WTC11 (cell line): ENCODE results near the gene ANKRD28. TPM values are rescaled to one million over a fixed set of nuclear protein-coding genes. Genes with fewer than 3 reads are reported as not detected.

Experiments used
- ATAC-seq: fragments of 200-7000 bp; cut with Tn5 transposase; 2 replicates; pipeline ENCODE4 v1.10.0; 2021; ENCODE audit warnings: mild to moderate bottlenecking, moderate library complexity
- CTCF ChIA-PET: fragments of 300-600 bp; sonication (Branson Sonifier 250); formaldehyde crosslinking; loops from one replicate; lab custom pipeline; 2021; ENCODE audit warnings: antibody characterized with exemption; lab: Charles Lee
- POLR2A ChIA-PET: fragments of 350-600 bp; sonication (Branson Sonifier 250); formaldehyde crosslinking; loops from one replicate; lab custom pipeline; 2021; ENCODE audit warnings: antibody characterized with exemption; lab: Charles Lee
- DNase-seq: peaks from one replicate; pipeline ENCODE4 v3.0.0; 2021; ENCODE audit warnings: low spot score
- H3K27ac Mint-ChIP-seq: 2 replicates; pipeline ENCODE4 v1.8.0; 2021; ENCODE audit warnings: mixed read lengths
- H3K27me3 Mint-ChIP-seq: 2 replicates; pipeline ENCODE4 v1.8.0; 2021; ENCODE audit warnings: low read depth, mild to moderate bottlenecking, moderate library complexity, mixed read lengths
- H3K36me3 Mint-ChIP-seq: 2 replicates; pipeline ENCODE4 v1.8.0; 2021; ENCODE audit warnings: mixed read lengths
- H3K4me1 Mint-ChIP-seq: 2 replicates; pipeline ENCODE4 v1.8.0; 2022; ENCODE audit warnings: mixed read lengths
- H3K4me3 Mint-ChIP-seq: 2 replicates; pipeline ENCODE4 v1.8.0; 2021; ENCODE audit warnings: mild to moderate bottlenecking, moderate library complexity, mixed read lengths
- H3K9me3 Mint-ChIP-seq: 2 replicates; pipeline ENCODE4 v1.8.0; 2021; ENCODE audit warnings: mixed read lengths
- ATF1 ChIP-seq: sonication (generic); formaldehyde crosslinking; IDR thresholded peaks from 2 replicates; pipeline ENCODE4 v1.8.1; 2023; ENCODE audit warnings: mild to moderate bottlenecking, moderate library complexity, missing genetic modification reagents
- NR1H2 ChIP-seq: sonication (generic); formaldehyde crosslinking; IDR thresholded peaks from 2 replicates; pipeline ENCODE4 v1.9.0; 2021; ENCODE audit warnings: mild to moderate bottlenecking, moderate library complexity, missing genetic modification reagents
- total RNA-seq: library from RNA; stranded (reverse); gene quantifications from 3 replicates; pipeline ENCODE4 v1.2.3, GENCODE V29; 2021
- TF ChIP-seq, protein P1 (sequence below): fragments of 250-450 bp; sonication (Bioruptor Pico); conservative IDR thresholded peaks from 2 replicates; pipeline ENCODE4 v1.9.0; 2021; ENCODE audit warnings: mild to moderate bottlenecking
- TF ChIP-seq, protein P2 (sequence below): sonication (generic); formaldehyde crosslinking; conservative IDR thresholded peaks from 2 replicates; pipeline ENCODE4 v1.8.1; 2022; ENCODE audit warnings: mild to moderate bottlenecking, missing genetic modification reagents
- TF ChIP-seq, protein P3 (sequence below): sonication (generic); formaldehyde crosslinking; IDR thresholded peaks from 2 replicates; pipeline ENCODE4 v1.8.0; 2022; ENCODE audit warnings: mild to moderate bottlenecking, missing genetic modification reagents
- TF ChIP-seq, protein P4 (sequence below): fragments of 250-450 bp; sonication (Bioruptor Pico); IDR thresholded peaks from 2 replicates; pipeline ENCODE4 v1.8.0; 2021; ENCODE audit warnings: mild to moderate bottlenecking
- TF ChIP-seq, protein P5 (sequence below): sonication (generic); formaldehyde crosslinking; IDR thresholded peaks from 2 replicates; pipeline ENCODE4 v1.8.1; 2022; ENCODE audit warnings: low read depth, missing genetic modification reagents, borderline replicate concordance
- TF ChIP-seq, protein P6 (sequence below): fragments of 250-450 bp; sonication (Bioruptor Pico); IDR thresholded peaks from 2 replicates; pipeline ENCODE4 v1.9.0; 2021; ENCODE audit warnings: moderate library complexity, mild to moderate bottlenecking, inconsistent platforms, borderline replicate concordance
- TF ChIP-seq, protein P7 (sequence below): sonication (generic); formaldehyde crosslinking; IDR thresholded peaks from 2 replicates; pipeline ENCODE4 v1.8.1; 2023; ENCODE audit warnings: mild to moderate bottlenecking, missing genetic modification reagents, moderate library complexity
- TF ChIP-seq, protein P8 (sequence below): sonication (generic); formaldehyde crosslinking; IDR thresholded peaks from 2 replicates; pipeline ENCODE4 v1.8.0; 2022; ENCODE audit warnings: mild to moderate bottlenecking, missing genetic modification reagents
- TF ChIP-seq, protein P9 (sequence below): sonication (generic); formaldehyde crosslinking; IDR thresholded peaks from 2 replicates; pipeline ENCODE4 v1.8.0; 2023; ENCODE audit warnings: mild to moderate bottlenecking, missing genetic modification reagents
- TF ChIP-seq, protein P10 (sequence below): sonication (generic); formaldehyde crosslinking; IDR thresholded peaks from 2 replicates; pipeline ENCODE4 v1.8.1; 2023; ENCODE audit warnings: mild to moderate bottlenecking, moderate library complexity, missing genetic modification reagents

The ANKRD28 gene
- total RNA-seq, 1 experiment from 2014 or later = 51.6 TPM

DNA sequence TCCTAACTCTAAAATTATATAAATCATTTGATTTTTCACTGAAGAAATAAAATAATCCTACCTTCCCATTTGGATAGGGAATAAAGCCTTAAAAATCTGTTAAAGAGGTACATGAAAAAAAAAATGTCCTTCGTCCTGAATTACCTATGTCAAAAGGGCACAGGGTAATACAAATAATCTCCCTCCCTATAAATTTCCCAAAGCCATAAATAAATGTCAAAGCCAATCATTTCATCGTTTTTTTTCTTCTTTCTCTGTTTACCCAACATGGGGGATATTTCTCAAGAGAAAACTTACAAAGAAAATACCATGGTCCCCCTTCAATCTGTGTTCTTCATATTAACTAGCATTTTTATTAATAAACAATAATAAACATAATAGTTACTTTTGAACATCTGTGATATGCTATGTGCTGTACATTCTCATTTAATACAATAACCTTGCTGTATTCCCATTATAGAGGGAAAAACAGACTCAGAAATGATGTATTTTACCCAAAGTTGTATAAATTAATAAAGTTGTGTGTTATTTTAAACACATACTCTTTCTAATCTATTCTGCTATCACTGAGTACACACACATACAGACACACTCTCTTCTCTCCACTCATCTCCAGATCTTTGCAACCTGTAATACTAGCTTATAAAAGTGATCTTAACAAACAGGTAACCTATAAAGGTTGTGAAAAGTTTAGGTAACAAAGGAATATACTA lies 910 bp upstream of the ANKRD28 start:
- no peaks in the 10 kb centered on the region for H3K27me3 Mint-ChIP-seq

More for the DNA sequence above, 910 bp upstream of the ANKRD28 start:
- POLR2A ChIA-PET = no interaction called here
- no peak overlapping the region for H3K4me3 Mint-ChIP-seq
- H3K9me3 Mint-ChIP-seq = no peaks in the 10 kb centered on the region
- CTCF ChIA-PET = interaction anchor here (1.4 to 2.4 kb wide), 2 partner anchors 10 to 11 kb away, joined by 3 to 6 read pairs; no protein-coding TSS in a partner anchor
- no peak for ATAC-seq
- no peak for TF ChIP-seq ATF1 (CRISPR knock-in tag)
- no peak for TF ChIP-seq NR1H2 (CRISPR knock-in tag)
- TF ChIP-seq, protein P1, sequence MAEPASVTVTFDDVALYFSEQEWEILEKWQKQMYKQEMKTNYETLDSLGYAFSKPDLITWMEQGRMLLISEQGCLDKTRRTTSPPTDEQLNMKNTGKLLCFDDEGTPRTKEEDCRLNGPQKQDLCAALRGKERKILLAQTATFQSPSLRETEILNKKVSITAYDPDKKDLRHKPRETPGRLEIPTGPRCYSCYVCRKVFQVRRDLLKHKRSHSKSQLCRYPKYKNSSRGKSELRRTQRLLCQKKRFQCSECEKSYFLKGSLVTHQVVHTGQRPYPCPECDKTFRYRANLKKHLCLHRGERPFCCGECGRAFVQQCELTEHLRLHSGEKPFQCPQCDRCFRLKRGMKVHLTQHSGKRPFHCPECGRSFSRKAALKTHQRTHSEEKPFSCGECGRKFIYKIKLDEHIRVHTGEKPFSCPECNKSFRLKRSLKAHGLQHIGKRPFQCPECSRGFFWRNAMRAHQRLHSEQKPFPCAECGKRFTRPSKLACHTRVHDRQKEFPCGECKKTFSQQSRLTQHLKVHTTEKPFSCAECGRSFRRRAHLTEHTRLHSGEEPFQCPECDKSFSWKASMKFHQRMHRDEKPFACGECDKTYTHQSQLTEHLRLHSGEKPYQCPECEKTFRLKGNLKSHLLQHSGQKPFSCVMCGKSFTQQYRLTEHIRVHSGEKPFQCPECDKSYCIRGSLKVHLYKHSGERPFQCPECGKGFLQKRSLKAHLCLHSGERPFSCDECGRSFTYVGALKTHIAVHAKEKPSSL = no peak
- TF ChIP-seq, protein P2, sequence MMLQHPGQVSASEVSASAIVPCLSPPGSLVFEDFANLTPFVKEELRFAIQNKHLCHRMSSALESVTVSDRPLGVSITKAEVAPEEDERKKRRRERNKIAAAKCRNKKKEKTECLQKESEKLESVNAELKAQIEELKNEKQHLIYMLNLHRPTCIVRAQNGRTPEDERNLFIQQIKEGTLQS (CRISPR knock-in tag) = no peak
- TF ChIP-seq, protein P3, sequence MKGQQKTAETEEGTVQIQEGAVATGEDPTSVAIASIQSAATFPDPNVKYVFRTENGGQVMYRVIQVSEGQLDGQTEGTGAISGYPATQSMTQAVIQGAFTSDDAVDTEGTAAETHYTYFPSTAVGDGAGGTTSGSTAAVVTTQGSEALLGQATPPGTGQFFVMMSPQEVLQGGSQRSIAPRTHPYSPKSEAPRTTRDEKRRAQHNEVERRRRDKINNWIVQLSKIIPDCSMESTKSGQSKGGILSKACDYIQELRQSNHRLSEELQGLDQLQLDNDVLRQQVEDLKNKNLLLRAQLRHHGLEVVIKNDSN = no peak
- TF ChIP-seq, protein P4, sequence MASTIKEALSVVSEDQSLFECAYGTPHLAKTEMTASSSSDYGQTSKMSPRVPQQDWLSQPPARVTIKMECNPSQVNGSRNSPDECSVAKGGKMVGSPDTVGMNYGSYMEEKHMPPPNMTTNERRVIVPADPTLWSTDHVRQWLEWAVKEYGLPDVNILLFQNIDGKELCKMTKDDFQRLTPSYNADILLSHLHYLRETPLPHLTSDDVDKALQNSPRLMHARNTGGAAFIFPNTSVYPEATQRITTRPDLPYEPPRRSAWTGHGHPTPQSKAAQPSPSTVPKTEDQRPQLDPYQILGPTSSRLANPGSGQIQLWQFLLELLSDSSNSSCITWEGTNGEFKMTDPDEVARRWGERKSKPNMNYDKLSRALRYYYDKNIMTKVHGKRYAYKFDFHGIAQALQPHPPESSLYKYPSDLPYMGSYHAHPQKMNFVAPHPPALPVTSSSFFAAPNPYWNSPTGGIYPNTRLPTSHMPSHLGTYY (CRISPR knock-in tag) = no peak
- TF ChIP-seq, protein P5, sequence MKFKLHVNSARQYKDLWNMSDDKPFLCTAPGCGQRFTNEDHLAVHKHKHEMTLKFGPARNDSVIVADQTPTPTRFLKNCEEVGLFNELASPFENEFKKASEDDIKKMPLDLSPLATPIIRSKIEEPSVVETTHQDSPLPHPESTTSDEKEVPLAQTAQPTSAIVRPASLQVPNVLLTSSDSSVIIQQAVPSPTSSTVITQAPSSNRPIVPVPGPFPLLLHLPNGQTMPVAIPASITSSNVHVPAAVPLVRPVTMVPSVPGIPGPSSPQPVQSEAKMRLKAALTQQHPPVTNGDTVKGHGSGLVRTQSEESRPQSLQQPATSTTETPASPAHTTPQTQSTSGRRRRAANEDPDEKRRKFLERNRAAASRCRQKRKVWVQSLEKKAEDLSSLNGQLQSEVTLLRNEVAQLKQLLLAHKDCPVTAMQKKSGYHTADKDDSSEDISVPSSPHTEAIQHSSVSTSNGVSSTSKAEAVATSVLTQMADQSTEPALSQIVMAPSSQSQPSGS (CRISPR knock-in tag) = no peak
- TF ChIP-seq, protein P6, sequence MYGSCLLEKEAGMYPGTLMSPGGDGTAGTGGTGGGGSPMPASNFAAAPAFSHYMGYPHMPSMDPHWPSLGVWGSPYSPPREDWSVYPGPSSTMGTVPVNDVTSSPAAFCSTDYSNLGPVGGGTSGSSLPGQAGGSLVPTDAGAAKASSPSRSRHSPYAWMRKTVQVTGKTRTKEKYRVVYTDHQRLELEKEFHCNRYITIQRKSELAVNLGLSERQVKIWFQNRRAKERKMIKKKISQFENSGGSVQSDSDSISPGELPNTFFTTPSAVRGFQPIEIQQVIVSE = no peak
- TF ChIP-seq, protein P7, sequence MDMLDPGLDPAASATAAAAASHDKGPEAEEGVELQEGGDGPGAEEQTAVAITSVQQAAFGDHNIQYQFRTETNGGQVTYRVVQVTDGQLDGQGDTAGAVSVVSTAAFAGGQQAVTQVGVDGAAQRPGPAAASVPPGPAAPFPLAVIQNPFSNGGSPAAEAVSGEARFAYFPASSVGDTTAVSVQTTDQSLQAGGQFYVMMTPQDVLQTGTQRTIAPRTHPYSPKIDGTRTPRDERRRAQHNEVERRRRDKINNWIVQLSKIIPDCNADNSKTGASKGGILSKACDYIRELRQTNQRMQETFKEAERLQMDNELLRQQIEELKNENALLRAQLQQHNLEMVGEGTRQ (CRISPR knock-in tag) = no peak
- TF ChIP-seq, protein P8, sequence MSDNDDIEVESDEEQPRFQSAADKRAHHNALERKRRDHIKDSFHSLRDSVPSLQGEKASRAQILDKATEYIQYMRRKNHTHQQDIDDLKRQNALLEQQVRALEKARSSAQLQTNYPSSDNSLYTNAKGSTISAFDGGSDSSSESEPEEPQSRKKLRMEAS (CRISPR knock-in tag) = no peak
- TF ChIP-seq, protein P9, sequence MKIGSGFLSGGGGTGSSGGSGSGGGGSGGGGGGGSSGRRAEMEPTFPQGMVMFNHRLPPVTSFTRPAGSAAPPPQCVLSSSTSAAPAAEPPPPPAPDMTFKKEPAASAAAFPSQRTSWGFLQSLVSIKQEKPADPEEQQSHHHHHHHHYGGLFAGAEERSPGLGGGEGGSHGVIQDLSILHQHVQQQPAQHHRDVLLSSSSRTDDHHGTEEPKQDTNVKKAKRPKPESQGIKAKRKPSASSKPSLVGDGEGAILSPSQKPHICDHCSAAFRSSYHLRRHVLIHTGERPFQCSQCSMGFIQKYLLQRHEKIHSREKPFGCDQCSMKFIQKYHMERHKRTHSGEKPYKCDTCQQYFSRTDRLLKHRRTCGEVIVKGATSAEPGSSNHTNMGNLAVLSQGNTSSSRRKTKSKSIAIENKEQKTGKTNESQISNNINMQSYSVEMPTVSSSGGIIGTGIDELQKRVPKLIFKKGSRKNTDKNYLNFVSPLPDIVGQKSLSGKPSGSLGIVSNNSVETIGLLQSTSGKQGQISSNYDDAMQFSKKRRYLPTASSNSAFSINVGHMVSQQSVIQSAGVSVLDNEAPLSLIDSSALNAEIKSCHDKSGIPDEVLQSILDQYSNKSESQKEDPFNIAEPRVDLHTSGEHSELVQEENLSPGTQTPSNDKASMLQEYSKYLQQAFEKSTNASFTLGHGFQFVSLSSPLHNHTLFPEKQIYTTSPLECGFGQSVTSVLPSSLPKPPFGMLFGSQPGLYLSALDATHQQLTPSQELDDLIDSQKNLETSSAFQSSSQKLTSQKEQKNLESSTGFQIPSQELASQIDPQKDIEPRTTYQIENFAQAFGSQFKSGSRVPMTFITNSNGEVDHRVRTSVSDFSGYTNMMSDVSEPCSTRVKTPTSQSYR (CRISPR knock-in tag) = no peak
- TF ChIP-seq, protein P10, sequence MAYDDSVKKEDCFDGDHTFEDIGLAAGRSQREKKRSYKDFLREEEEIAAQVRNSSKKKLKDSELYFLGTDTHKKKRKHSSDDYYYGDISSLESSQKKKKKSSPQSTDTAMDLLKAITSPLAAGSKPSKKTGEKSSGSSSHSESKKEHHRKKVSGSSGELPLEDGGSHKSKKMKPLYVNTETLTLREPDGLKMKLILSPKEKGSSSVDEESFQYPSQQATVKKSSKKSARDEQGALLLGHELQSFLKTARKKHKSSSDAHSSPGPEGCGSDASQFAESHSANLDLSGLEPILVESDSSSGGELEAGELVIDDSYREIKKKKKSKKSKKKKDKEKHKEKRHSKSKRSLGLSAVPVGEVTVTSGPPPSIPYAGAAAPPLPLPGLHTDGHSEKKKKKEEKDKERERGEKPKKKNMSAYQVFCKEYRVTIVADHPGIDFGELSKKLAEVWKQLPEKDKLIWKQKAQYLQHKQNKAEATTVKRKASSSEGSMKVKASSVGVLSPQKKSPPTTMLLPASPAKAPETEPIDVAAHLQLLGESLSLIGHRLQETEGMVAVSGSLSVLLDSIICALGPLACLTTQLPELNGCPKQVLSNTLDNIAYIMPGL (CRISPR knock-in tag) = no peak
- H3K4me1 Mint-ChIP-seq = peaks cover 43% of the 10 kb centered on the region
- DNase-seq = no peak
- H3K27ac Mint-ChIP-seq = no peak overlapping the region
- H3K36me3 Mint-ChIP-seq = no peaks in the 10 kb centered on the region
